HepG2 (cell line): ENCODE results near the gene R3HDM4.

Source experiments
- CHD4 ChIP-seq: fragments of 200-600 bp; sonication (generic); IDR thresholded peaks from 2 replicates; pipeline ENCODE4 v1.7.0; 2017; ENCODE audit warnings: mild to moderate bottlenecking, low read length, borderline replicate concordance
- CREB3 ChIP-seq: sonication (generic); formaldehyde crosslinking; IDR thresholded peaks from 2 replicates; pipeline ENCODE4 v1.5.0; 2020; ENCODE audit warnings: missing genetic modification reagents
- CTCF ChIP-seq: sonication (generic); formaldehyde crosslinking; IDR thresholded peaks from 2 replicates; pipeline ENCODE4 v1.5.0; 2020; ENCODE audit warnings: mild to moderate bottlenecking, missing genetic modification reagents, moderate library complexity
- DNMT1 ChIP-seq: sonication (generic); formaldehyde crosslinking; IDR thresholded peaks from 2 replicates; pipeline ENCODE4 v1.5.1; 2020; ENCODE audit warnings: mild to moderate bottlenecking, missing genetic modification reagents
- EZH2 ChIP-seq: conservative IDR thresholded peaks from 2 replicates; pipeline ENCODE4 v1.6.1; 2012; ENCODE audit warnings: mild to moderate bottlenecking, low read depth, low read length, moderate library complexity
- GABPA ChIP-seq, 2 experiments: IDR thresholded peaks; 2 replicates each; pipeline ENCODE4 v1.6.1; 2011 to 2016; ENCODE audit warnings: low read depth in 2 of 2, low read length in 1 of 2, missing biosample characterization in 1 of 2, missing genetic modification characterization in 1 of 2
- GPN1 ChIP-seq: sonication (generic); formaldehyde crosslinking; IDR thresholded peaks from 2 replicates; pipeline ENCODE4 v1.5.1; 2020; ENCODE audit warnings: missing genetic modification reagents, borderline replicate concordance
- GTF2F1 ChIP-seq: fragments of 150-350 bp; IDR thresholded peaks from 2 replicates; pipeline ENCODE4 v1.6.1; 2014; ENCODE audit warnings: low read length
- POLR2AphosphoS5 ChIP-seq: IDR thresholded peaks from 2 replicates; pipeline ENCODE4 v1.6.1; 2012; ENCODE audit warnings: low read depth, low read length
- REST ChIP-seq, 2 experiments: IDR thresholded peaks; 2 replicates each; pipeline ENCODE4 v1.6.1; 2011 to 2012; ENCODE audit warnings: low read length in 2 of 2, borderline replicate concordance in 1 of 2, low read depth in 1 of 2, mild to moderate bottlenecking in 1 of 2, moderate library complexity in 1 of 2
- TFDP2 ChIP-seq: sonication (generic); formaldehyde crosslinking; IDR thresholded peaks from 2 replicates; pipeline ENCODE4 v1.4.0; 2020; ENCODE audit warnings: missing genetic modification reagents
- ZNF558 ChIP-seq: sonication (generic); formaldehyde crosslinking; IDR thresholded peaks from 2 replicates; pipeline ENCODE4 v1.9.0; 2022; ENCODE audit warnings: mild to moderate bottlenecking, missing genetic modification reagents, borderline replicate concordance
- ZNF678 ChIP-seq: sonication (generic); formaldehyde crosslinking; IDR thresholded peaks from 2 replicates; pipeline ENCODE4 v1.4.0; 2020; ENCODE audit warnings: mild to moderate bottlenecking, missing genetic modification reagents
- TF ChIP-seq, protein P1 (sequence below), 2 experiments: fragments of 450-650 bp in 1 of 2; sonication (generic) in 1 of 2; formaldehyde crosslinking in 1 of 2; IDR thresholded peaks; 2 replicates each; pipeline versions ENCODE4 v1.6.1 to v1.8.0; 2016 to 2022; ENCODE audit warnings: antibody characterized with exemption in 1 of 2, mild to moderate bottlenecking in 1 of 2, missing genetic modification reagents in 1 of 2

- TF ChIP-seq ZNF558 (CRISPR knock-in tag), result no peak
- no peak for TF ChIP-seq GABPA (IDR thresholded peaks at IDR 0.05; ENCODE audit: low read depth, low read length)
- TF ChIP-seq GABPA (CRISPR knock-in tag; IDR thresholded peaks at IDR 0.05; ENCODE audit: low read depth), result no peak
- TF ChIP-seq CHD4, result no peak
- TF ChIP-seq, protein P1, sequence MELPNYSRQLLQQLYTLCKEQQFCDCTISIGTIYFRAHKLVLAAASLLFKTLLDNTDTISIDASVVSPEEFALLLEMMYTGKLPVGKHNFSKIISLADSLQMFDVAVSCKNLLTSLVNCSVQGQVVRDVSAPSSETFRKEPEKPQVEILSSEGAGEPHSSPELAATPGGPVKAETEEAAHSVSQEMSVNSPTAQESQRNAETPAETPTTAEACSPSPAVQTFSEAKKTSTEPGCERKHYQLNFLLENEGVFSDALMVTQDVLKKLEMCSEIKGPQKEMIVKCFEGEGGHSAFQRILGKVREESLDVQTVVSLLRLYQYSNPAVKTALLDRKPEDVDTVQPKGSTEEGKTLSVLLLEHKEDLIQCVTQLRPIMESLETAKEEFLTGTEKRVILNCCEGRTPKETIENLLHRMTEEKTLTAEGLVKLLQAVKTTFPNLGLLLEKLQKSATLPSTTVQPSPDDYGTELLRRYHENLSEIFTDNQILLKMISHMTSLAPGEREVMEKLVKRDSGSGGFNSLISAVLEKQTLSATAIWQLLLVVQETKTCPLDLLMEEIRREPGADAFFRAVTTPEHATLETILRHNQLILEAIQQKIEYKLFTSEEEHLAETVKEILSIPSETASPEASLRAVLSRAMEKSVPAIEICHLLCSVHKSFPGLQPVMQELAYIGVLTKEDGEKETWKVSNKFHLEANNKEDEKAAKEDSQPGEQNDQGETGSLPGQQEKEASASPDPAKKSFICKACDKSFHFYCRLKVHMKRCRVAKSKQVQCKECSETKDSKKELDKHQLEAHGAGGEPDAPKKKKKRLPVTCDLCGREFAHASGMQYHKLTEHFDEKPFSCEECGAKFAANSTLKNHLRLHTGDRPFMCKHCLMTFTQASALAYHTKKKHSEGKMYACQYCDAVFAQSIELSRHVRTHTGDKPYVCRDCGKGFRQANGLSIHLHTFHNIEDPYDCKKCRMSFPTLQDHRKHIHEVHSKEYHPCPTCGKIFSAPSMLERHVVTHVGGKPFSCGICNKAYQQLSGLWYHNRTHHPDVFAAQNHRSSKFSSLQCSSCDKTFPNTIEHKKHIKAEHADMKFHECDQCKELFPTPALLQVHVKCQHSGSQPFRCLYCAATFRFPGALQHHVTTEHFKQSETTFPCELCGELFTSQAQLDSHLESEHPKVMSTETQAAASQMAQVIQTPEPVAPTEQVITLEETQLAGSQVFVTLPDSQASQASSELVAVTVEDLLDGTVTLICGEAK (IDR thresholded peaks at IDR 0.05), result no peak
- TF ChIP-seq, protein P1 (CRISPR knock-in tag; IDR thresholded peaks at IDR 0.05), result no peak
- TF ChIP-seq EZH2, result no peak
- no peak for TF ChIP-seq POLR2AphosphoS5
- no peak for TF ChIP-seq CREB3 (CRISPR knock-in tag)
- no peak for TF ChIP-seq GTF2F1
- no peak for TF ChIP-seq TFDP2 (CRISPR knock-in tag)
- no peak for TF ChIP-seq DNMT1 (CRISPR knock-in tag)
- TF ChIP-seq ZNF678 (CRISPR knock-in tag), result no peak
- no peak for TF ChIP-seq CTCF (CRISPR knock-in tag)
- no peak for TF ChIP-seq GPN1
- TF ChIP-seq REST (IDR thresholded peaks at IDR 0.05; ENCODE audit: borderline replicate concordance in 1 of 2, low read depth in 1 of 2, low read length in 2 of 2), result no peak
These were observed 42.7 kb downstream of the R3HDM4 start for GRCh38 chr19:870314-870713.
